ENCODE results near the gene P2RX3.
"Not testable (repeated sequence)": the region's sequence is repeated elsewhere in the genome, so short reads cannot be mapped to it uniquely, and the experiment has no call there.

The P2RX3 gene

DNA sequence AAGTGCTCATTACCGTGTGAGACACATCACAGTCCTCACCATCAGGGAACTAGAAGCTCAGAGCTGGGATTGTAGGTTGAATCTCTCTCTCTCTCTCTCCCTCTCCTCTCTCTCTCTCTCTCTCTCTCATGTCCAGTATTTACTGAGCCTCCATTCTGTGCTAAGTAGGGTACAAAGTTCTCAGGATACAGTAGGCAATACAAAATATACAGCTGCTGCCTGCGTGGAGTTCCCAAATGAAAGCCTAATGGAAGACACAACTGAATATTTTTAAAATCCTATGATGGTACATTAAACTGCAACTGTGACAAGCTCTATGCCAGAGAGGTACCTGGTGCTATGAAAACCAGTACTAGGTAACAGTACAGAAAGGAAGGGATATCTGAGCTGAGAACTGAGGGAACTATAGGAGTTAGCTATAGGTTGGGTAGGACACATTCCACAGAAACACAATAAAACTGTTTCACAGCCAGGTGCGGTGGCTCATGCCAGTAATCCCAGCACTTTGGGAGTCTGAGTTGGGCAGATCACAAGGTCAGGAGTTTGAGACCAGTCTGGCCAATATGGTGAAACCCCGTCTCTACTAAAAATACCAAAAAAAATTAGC is 61.9 kb downstream of the P2RX3 start:
- no peak for DNase-seq (ENCODE audit: low read depth in 2 of 2)

DNA sequence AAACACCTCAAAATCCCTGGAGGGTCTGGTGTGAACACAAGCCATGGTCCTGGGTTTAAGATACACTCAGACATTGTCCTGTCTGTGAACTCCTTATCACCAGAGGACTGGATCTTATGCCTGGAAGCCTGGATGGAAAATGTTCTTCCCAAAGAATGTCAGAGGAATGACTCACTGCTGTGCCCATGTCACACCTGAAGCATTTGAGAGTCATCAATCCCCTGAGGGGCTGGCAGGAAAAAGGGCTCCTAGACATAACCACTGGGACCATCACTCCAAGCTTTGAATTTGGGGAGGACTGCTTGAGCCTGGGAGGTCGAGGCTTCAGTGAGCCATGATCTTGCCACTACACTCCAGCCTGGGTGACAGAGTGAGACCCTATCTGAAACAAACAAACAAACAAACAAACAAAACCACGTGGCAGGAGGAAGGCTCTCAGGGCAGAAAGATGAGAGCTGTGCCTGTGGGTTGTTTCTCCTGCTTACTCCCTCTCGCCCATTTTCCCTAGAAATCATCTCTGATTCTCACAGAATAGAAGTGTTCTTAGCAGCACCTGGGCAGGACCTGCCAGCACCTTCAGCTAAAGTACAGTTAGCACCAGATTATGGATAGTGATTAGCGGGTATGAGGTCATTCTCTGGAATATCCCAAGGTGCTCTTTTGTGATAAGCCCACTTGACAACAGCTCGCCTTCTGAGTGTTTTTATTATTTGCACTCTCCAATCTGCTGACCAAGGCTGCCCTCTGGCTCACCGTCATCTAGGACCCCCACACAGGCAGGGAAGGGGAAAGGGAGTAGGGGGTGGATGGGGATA is 64.2 kb downstream of the P2RX3 start:
- no peak for DNase-seq (ENCODE audit: low read depth in 2 of 2)

DNA sequence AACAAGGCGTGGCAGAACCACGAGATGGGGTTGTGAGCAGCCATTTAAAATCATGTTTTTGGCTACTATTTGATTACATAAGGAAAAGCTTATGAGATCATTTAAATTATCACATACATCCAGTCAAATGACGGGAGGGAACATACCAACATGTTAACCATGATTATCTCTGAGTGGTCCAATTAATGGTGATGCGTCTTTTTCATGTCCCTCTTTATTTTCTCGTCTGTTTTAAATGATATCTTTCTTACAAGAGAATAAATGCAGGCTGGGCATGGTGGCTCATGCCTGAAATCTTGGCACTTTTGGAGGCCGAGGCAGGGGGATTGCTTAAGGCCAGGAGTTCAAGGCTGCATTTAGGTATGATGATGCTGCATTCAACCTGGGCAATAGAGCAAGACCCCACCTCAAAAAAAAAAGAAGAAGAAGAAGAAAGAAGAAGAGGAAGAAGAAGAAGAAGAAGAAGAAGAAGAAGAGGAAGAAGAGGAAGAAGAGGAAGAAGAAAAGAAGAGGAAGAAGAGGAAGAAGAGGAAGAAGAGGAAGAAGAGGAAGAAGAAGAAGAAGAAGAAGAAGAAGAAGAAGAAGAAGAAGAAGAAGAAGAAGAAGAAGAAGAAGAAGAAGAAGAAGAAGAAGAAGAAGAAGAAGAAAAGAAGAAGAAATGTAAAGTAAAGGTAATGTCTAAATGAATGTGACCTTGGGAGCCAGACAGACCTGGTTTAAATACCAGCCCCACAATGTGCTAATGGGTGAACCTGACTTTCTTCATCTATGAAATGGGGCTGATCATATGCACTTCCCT is 65.0 kb downstream of the P2RX3 start:
- DNase-seq (ENCODE audit: low read depth in 2 of 2) = not testable (repeated sequence)

- no peak for DNase-seq (ENCODE audit: low read depth in 2 of 2)
Observed at GRCh38 chr11:57403802-57404147, 65.6 kb downstream of the P2RX3 start.

- no peak for DNase-seq (ENCODE audit: low read depth in 2 of 2)
Observed at GRCh38 chr11:57405271-57405860, 67.2 kb downstream of the P2RX3 start.

DNA sequence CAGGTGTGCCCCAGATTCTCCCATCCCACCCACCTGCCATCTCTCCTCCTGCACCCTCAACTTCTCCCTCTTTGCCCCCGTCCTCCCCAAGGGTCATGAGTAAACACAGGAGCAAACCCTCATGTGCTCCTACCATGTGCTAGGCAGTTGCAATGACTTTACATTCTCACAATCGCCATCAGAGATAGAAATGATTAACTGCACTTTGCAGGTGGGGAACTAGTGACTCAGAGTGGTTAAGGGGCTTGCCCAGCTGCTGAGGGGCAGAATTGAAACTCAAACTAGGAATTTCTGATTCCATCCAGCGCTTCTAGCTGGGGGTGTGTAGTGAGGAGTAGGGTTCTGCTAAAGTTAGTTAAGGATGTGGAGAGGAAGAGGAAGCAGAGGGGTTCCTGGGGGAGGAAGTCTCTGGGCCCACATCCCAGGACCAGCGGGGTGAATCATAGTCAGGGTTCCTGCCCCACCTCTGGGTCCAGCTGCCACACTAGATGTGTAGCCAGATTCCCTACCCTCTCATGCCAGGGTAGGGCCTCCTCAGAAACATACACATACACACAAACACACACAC is 68.3 kb downstream of the P2RX3 start:
- peak in 1 of 2 donors; percentile 42 for DNase-seq (ENCODE audit: low read depth in 2 of 2)

GRCh38 chr11:57407010-57407920 is 69.1 kb downstream of the P2RX3 start:
- DNase-seq (ENCODE audit: low read depth in 2 of 2) = no peak

- no peak for DNase-seq (ENCODE audit: low read depth in 2 of 2)
Observed at GRCh38 chr11:57407941-57408475, 69.9 kb downstream of the P2RX3 start.

- DNase-seq (ENCODE audit: low read depth in 2 of 2) = no peak
Observed at GRCh38 chr11:57408771-57409170, 70.6 kb downstream of the P2RX3 start.

DNA sequence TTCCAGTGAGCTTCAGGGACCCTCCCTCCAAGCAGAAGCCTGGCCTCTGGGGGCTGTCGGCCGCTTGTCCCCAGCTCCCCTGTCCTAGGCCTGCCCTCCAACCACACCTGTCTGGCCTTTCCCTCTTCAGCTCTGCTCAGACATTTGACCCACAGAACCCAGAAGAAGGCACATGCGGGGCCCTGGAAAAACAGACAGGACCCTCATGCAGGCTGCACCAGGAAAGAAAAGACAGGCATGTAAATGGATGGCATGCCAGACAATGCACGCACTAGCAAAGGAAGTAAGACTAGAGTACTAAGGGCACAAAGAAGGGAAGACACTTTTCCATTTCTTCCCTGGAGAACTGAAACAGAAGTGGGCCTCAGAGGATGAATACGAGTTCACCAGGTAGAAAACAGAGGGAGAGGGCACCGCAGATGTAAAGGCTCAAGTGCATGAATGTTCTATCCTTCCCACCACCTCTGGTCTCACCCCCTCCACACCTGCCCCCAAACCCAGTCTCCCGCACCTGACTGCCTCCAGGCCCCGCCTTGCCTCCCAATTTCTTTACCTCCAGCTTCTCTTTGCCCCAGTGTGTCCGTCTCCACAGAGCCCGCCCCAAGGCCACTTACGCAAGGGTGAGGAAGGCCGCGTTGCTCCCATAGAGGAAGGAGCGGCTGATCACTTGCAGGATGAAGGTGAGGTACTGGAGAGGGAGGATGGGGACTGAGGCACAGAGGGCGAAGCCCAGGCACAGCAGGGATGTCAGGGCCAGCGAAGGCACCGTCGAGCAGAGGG is 71.4 kb downstream of the P2RX3 start:
- DNase-seq (ENCODE audit: low read depth in 2 of 2) = no peak

- DNase-seq (ENCODE audit: low read depth in 2 of 2) = no peak
Observed at GRCh38 chr11:57410287-57410686, 72.1 kb downstream of the P2RX3 start.

DNA sequence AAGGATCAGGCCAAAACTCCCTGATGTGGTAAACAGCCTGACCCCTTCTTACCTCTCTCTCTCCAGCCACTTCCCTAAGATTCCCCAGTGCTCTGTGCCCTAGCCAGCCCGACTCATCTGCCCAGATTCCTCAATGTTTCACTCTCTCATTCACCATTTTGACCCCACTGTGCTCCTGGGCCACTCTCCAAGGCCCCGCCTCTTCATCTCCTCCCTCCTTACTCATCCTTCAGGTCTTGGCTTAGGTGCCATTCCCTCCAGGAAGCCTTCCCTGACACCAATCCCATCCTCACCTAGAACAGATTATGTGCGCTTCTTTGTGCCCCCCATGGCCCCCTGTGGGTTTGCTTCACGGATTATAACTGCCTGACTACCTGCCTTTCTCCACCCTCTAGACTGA is 75.5 kb downstream of the P2RX3 start:
- no peak for DNase-seq (ENCODE audit: low read depth in 2 of 2)

GRCh38 chr11:57414612-57415212 is 76.6 kb downstream of the P2RX3 start:
- DNase-seq (ENCODE audit: low read depth in 2 of 2) = no peak

DNA sequence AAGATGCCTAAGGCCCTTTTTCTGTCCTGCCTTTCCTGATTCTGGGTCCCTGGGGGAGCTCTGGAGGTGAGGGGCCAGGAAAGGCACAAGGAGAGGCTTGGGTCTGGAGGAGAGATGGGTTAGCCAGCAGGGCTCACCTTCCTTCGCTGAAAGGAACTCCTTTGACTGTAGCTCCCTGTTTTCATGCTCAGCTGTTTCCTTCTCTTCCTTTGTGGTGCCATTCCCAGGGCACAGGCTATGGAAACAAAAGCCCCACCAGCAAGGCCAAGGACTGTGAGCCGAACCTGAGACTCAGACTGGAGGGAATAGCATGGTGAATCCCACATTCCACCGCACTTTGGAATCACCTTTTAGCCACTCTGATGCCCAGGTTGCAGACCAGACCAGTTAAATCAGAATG is 78.3 kb downstream of the P2RX3 start:
- no peak for DNase-seq (ENCODE audit: low read depth in 2 of 2)

- DNase-seq (ENCODE audit: low read depth in 2 of 2) = no peak
Observed at GRCh38 chr11:57417056-57417455, 78.9 kb downstream of the P2RX3 start.

DNA sequence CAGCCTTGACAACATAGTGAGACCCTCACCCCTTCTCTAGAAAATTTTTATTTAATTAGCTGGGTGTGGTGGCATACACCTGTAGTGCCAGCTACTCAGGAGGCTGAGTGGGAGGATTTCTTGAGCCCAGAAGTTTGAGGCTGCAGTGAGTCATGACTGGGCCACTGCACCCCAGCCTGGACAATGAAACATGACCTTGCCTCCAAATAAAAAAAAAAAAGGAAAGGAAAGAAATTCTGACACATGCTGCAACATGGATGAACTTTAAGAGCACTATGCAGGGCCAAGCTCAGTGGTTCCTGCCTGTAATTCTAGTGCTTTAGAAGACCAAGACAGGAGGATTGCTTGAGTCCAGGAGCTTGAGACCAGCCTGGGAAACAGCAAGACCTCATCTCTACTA is 80.0 kb downstream of the P2RX3 start:
- no peak for DNase-seq (ENCODE audit: low read depth in 2 of 2)

- DNase-seq (ENCODE audit: low read depth in 2 of 2) = no peak
Observed at GRCh38 chr11:57419146-57419545, 81.0 kb downstream of the P2RX3 start.

DNA sequence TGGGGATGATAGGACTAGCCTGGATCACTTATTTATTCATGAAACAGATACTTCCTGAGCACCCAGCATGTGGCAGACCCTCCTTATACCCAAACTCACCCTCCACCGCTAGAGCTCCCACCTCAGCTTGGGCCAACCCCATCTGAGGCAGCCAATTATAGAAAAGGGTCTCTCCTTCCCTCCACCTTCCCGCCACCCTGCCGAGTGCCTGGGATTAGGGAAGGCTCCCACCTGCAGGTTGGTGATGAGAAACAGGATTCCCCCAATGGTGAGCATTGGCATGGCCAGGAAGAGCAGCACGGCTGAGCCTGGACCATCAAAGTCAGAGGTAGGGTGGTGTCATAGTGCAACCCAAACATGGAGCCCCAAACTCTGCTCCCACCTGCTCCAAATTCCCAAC is 82.9 kb downstream of the P2RX3 start:
- no peak for DNase-seq (ENCODE audit: low read depth in 2 of 2)

DNA sequence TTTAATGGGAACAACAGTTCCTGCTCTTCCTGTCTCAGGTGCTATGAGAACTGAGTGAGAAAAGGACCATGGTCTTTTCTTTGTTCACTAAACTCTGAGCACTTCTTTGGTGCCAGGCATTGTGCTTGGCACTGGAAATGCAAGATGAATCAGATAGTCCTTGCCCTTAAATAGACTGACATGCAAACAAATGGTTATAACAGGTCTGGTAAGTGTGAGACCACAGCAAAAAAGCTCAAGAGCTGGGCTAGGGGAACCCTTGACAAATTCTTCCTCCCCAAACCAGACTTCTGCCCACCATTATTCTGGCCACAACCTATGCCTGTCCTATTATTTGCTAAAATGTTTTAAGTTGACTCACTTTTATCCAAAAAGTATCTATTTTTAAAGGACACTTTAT is 83.7 kb downstream of the P2RX3 start:
- DNase-seq (ENCODE audit: low read depth in 2 of 2) = no peak

All from stimulated activated CD8-positive, alpha-beta memory T cell treated with anti-CD3 and anti-CD28 coated beads, Interleukin-15, amount 100 ng/mL, for 4 hours (primary cell).